ENCODE results near the gene TCEAL7. TPM values are rescaled to one million over a fixed set of nuclear protein-coding genes. Genes with fewer than 3 reads are reported as not detected.

The TCEAL7 gene
- total RNA-seq, 6 experiments from 2014 or later, result 0.34 to 1.2 (median 0.62) TPM; not detected in 3

- H3K27ac ChIP-seq, result no peak overlapping the region
- no peak for ATAC-seq
- H3K4me1 ChIP-seq, result no peaks in the 10 kb centered on the region
- no peaks in the 10 kb centered on the region for H3K9me3 ChIP-seq
- 68% methylated on average over 2 of the region's 2 CpGs for WGBS (ENCODE audit: insufficient coverage, low coverage, low lambda C conversion rate, missing lambda C conversion rate)
- DNase-seq, result no peak
- no peak overlapping the region for H3K4me3 ChIP-seq
- TF ChIP-seq POLR2A (IDR thresholded peaks at IDR 0.05), result no peak
- no peak for TF ChIP-seq CTCF (IDR thresholded peaks at IDR 0.05)
- H3K27me3 ChIP-seq, result no peaks in the 10 kb centered on the region
- no peaks in the 10 kb centered on the region for H3K36me3 ChIP-seq
- intact Hi-C loops (cut with DNase I), result no loop called here
Measured at GRCh38 chrX:103378990-103379389, 49.0 kb downstream of the TCEAL7 start.

Small RNAs within 50 kb of the gene (small RNA-seq; reads per million reads assigned to genes)
- 0 reads per million in 2 experiments for gene Z92846.1

Other genes starting within 250 kb of the TCEAL7 start
- 1 to 10 TPM in 2 of 6 experiments, under 1 TPM in 4; 0.25 to 1.8 (median 0.85) TPM for gene NXF3, start 237.1 kb upstream of the TCEAL7 start, total RNA-seq
- gene BEX4, start 115.1 kb upstream of the TCEAL7 start, total RNA-seq, result 1 to 10 TPM; 2.2 to 6.1 (median 2.9) TPM
- gene TCEAL8, start 75.1 kb upstream of the TCEAL7 start, total RNA-seq, result 10 to 100 TPM; 11.2 to 21.0 (median 16.6) TPM
- not detected for gene TCEAL5, start 53.5 kb upstream of the TCEAL7 start, total RNA-seq
- 1 to 10 TPM in 3 of 6 experiments, not detected in 3; 1.9 to 2.1 (median 2.1) TPM for gene BEX2, start 19.2 kb upstream of the TCEAL7 start, total RNA-seq
- gene TCEAL9, start 26.3 kb downstream of the TCEAL7 start, total RNA-seq, result 10 to 100 TPM in 3 of 6 experiments, 1 to 10 TPM in 3; 2.5 to 14.3 (median 9.1) TPM
- 10 to 100 TPM; 19.9 to 40.1 (median 35.6) TPM for gene BEX3, start 46.3 kb downstream of the TCEAL7 start, total RNA-seq
- under 1 TPM in 4 of 6 experiments, not detected in 2; 0.12 to 0.49 (median 0.24) TPM for gene RAB40A, start 189.2 kb downstream of the TCEAL7 start, total RNA-seq

Data from right lobe of liver (tissue), 6 donors.